ENCODE measurements around the gene CHL1. TPM values are rescaled to one million over a fixed set of nuclear protein-coding genes. Genes with fewer than 3 reads are reported as not detected.

The CHL1 gene, protein sequence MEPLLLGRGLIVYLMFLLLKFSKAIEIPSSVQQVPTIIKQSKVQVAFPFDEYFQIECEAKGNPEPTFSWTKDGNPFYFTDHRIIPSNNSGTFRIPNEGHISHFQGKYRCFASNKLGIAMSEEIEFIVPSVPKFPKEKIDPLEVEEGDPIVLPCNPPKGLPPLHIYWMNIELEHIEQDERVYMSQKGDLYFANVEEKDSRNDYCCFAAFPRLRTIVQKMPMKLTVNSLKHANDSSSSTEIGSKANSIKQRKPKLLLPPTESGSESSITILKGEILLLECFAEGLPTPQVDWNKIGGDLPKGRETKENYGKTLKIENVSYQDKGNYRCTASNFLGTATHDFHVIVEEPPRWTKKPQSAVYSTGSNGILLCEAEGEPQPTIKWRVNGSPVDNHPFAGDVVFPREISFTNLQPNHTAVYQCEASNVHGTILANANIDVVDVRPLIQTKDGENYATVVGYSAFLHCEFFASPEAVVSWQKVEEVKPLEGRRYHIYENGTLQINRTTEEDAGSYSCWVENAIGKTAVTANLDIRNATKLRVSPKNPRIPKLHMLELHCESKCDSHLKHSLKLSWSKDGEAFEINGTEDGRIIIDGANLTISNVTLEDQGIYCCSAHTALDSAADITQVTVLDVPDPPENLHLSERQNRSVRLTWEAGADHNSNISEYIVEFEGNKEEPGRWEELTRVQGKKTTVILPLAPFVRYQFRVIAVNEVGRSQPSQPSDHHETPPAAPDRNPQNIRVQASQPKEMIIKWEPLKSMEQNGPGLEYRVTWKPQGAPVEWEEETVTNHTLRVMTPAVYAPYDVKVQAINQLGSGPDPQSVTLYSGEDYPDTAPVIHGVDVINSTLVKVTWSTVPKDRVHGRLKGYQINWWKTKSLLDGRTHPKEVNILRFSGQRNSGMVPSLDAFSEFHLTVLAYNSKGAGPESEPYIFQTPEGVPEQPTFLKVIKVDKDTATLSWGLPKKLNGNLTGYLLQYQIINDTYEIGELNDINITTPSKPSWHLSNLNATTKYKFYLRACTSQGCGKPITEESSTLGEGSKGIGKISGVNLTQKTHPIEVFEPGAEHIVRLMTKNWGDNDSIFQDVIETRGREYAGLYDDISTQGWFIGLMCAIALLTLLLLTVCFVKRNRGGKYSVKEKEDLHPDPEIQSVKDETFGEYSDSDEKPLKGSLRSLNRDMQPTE (N-terminal part only)
- 10 to 100 TPM in 1 of 3 donors, 1 to 10 TPM in 2; 1.7 to 17.1 (median 8.2) TPM for polyA plus RNA-seq

DNA sequence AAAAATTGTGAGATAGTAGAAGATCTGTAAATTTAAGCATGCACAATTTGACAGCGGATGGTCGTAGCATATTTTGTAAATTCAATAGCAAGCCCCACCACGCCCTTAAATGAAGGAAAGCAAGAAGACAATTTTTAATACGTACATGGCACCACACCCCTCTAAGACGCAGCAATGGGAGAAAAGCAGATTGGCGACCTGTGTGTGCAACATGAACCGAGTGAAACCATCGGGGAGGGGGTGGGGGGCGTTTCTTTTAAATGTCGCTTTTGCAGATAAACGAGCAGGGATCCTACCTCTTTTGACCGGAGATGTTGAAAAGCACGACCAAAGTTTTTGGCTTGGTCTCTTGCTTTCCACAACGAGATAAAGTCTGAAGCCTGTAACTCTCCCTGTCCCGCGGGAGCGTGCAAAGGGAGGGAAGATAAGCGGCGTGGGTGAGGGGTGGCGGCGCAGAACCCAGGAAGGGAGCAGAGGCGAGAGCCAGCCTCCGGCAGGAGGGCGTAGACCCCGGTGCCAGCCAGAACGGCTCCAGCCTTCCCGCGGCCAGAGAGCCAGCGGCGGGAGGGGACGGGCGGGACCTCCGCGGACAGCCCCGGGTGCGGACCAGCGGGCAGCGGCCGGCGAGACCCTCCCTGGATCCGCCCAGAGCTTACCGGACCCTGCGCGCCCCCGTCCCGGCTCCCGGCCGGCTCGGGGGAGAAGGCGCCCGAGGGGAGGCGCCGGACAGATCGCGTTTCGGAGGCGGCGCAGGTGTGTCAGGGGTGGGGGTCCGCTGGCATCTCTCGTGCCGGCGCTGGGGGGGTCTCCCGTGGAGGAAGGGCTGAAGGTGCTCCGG, at the start of gene CHL1:
Gene CHL1 (plus strand): TSS at position 453 of the 838 bp plus-strand sequence. CDS start 123,014 bp downstream, outside the sequence.
- no peak within 1 kb of the TSS for H3K27ac ChIP-seq (ENCODE audit: low read depth, low read length)
- WGBS, 3 donors = 2% methylated on average over 54 to 64 of the region's 64 CpGs

DNA sequence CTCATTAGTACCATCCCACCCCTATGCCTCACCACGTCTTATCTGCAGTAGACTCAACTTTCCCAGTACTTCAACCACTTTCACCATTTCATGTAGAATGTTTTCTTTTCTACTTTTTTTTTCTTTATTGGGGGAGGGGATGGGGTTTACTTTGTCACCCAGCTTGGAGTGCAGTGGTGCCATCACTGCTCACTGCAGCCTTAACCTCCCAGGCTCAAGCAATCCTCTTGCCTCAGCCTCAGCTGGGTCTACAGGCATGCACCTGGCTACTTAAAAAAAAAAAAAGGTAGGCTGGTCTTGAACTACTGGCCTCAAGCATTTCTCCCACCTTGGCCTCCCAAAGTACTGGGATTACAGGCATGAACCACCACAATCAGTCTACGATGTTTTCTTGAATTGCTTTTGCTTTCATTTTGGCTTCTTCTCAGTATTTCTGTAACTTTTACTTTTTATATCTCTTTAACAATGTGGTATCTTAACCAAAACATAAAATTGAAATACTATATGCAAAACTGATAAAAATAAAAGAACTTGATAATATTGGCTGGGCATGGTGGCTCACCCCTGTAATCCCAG, 44.9 kb upstream of the CHL1 start:
- 80 to 82% (median 81%) methylated on average over 2 of the region's 2 CpGs for WGBS, 3 donors
- no peak overlapping the region for H3K27ac ChIP-seq (ENCODE audit: low read depth, low read length)

DNA sequence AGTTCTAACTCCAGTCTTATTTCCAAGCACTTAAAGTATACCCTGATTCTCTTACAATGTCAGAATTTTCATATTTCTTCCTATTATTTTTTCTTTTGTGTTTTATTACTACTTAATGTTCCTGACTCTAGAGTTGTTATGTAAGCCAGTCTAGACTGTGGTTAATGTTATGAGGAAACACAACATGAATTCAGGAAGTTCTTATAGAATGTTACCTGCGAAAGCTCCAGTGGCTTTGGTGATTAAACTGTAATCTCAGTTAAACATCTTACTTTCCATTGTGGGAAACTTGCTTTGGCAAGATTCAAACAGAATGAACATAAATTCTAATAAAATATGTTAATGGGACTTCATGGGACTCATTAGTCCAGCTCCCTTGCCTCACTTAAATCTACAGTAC, 36.6 kb upstream of the CHL1 start:
- WGBS, 3 donors = 37 to 52% (median 46%) methylated on average over 1 of the region's 1 CpG
- no peak overlapping the region for H3K27ac ChIP-seq (ENCODE audit: low read depth, low read length)

DNA sequence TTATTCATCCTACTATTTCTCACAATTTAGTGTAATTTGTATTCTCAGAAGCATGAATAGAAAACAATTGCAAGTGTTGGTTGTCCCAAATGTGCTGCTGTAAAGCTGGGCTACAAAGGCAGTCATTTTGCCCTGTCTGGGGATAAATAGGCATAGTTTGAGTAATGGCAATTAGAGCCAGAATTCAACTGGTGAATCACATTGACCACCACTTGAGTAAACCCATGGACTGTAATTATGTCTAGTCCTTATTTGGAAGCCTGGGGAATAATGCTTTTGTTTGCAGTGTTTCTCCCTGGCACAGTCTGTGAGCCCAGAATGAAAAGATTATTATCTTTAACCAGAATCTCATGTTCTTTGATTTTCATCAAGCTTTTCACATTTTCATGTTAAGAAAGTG, 30.5 kb upstream of the CHL1 start:
- no peak overlapping the region for H3K27ac ChIP-seq (ENCODE audit: low read depth, low read length)

DNA sequence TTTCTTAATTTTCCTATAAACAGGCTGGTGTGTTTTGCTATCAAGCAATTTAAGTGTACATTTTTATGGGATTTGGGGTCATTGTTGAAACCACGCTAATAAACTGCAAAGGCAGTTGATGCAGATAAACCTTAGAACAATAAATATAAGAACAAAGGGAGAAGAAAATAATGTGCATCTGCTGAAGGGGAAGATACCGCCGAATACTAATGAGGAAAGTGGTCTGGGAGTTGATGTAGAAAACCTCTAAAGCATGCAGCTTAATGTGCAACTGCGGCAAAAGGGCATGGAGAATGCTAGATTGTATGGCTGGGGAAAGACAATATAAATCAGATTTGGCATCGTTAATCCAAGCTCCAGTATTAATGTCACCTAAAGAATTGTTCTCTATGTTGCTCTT, 29.8 kb upstream of the CHL1 start:
- 82 to 89% (median 84%) methylated on average over 5 of the region's 5 CpGs for WGBS, 3 donors
- no peak overlapping the region for H3K27ac ChIP-seq (ENCODE audit: low read depth, low read length)

DNA sequence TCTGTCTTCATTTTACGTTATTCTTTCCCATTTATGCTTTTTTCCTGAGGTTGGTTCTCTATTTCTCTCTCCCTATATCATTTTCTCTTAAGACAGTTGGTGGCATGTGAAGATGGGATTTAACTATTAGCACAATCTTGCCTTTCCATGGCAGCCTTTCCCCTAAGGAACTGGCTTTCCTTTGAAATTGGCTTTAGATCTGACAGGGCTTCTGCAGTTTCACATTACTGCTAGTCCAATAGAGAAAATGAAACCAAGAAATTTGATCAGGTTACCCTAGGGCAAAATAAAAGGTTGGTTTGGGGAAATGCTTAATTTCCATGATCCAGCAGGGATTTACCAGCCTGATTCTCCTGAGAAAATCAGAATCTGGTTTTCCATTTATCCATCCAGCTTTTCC, 22.7 kb upstream of the CHL1 start:
- H3K27ac ChIP-seq (ENCODE audit: low read depth, low read length) = no peak overlapping the region
- 39 to 54% (median 51%) methylated on average over 1 of the region's 1 CpG for WGBS, 3 donors

DNA sequence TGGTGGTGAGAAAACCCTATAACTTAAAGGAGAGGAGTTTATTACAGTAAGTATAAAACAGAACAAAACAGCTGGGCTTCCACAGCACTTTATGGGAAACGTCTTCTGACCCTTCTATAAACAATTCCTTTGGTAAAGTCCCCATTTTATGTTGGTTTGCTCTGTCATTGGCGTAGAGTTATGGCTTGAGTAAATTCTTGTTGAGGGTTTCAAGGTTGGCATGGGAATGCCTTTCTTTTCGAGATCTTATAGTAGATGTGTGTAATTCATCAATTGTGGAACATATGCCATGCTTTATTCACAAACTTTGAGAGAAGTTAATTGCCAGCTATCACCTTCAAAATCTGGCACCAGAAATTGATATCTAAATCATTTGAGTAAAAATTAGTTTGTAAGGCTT, 11.6 kb upstream of the CHL1 start:
- 54 to 64% (median 61%) methylated on average over 3 of the region's 3 CpGs for WGBS, 3 donors
- no peak overlapping the region for H3K27ac ChIP-seq (ENCODE audit: low read depth, low read length)

DNA sequence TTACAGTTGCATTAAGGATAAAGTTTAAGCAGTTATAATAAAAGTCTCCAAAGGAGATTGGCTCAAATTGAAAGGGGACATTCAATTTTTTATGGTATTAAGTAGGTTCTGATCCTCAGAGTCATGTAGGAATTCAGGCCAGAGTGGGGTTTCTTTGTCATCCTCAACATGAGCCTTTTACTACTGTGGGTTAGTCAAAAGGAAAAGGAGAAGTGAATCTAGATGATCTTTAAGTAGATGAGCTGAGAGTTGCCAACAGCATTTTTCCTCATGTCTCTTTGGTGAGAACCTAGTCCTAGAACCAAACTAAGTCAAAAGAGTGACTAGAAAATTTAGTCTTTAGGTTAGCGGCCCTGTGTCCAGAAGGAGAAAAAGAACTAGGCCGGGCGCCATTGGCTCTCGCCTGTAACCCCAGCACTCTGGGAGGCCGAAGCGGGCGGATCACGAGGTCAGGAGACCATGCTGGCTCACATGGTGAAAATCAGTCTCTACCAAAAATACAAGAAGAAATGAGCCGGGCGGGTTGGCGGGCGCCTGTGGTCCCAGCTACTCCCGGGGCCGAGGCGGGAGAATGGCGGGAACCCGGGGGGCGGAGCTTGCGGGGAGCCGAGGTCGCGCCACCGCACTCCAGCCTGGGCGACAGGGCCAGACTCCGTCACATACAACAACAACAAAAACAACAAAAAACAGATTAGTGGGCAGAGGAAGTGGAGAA, 4.2 kb upstream of the CHL1 start:
- WGBS, 3 donors = 61 to 91% (median 88%) methylated on average over 15 to 25 of the region's 25 CpGs
- H3K27ac ChIP-seq (ENCODE audit: low read depth, low read length) = no peak overlapping the region

DNA sequence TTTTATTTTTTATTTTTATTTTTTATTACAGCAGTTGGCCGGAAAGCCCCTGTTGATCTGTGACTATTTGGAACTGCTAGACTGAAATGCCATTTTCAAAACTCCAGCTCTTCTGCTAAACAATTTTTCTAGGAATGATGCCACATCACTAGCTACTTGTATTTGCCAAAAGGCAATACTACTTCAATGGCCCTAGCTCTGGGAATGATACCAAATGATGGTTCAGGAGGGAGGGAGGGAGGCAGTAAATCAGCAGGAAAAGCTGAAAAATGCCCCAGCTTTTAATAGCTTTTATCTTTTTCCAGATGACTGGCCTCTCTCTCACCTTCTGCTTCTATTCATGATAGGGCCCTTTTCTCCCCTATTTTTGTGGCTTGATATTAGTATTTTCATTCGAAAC, 2.6 kb upstream of the CHL1 start:
- 44 to 66% (median 64%) methylated on average over 2 of the region's 2 CpGs for WGBS, 3 donors
- H3K27ac ChIP-seq (ENCODE audit: low read depth, low read length) = no peak overlapping the region

DNA sequence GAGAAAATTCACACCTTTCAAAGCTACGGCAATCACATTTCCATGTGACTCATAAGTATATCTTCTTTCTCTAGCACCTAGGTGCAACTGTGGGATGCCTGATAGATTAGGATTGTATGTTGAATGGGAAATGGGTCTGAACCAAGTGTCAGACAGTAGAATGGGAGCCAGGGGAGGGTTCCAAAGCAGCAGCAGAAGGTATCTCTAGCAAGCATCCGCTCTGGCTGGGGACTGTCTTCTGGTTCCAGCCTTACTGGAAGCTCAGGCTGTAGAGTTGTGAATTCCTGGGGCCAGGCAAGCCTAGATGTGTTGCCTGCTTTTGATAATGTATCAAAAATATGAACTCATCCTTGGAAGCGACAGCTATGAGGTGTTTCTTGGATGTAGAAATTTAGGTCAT, 2.1 kb upstream of the CHL1 start:
- whole genome bisulfite sequencing, 3 donors = 72 to 85% (median 84%) methylated on average over 3 of the region's 3 CpGs

DNA sequence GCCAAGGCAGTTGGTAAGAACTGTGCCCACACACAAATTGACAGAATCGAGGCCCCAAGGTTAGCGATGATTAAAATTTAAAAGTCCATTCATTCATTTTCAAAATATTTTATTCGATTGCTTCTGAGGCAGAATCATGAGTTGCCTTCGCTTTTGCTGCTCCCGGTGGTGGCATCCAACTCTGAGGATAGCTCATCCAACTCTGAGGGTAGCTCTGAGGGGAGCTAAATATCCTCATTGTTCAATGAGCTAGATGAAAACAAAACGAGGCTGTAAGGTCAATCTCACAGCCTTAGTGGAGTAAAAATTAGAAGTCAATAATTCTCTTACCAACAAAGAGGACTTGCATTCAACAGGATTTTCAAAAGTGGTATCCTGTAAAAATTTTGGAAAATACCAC, 897 bp upstream of the CHL1 start:
- H3K27ac ChIP-seq (ENCODE audit: low read depth, low read length) = no peak overlapping the region
- 53 to 61% (median 60%) methylated on average over 6 of the region's 6 CpGs for WGBS, 3 donors

More for the DNA sequence above, 2.1 kb upstream of the CHL1 start:
- no peak overlapping the region for H3K27ac ChIP-seq (ENCODE audit: low read depth, low read length)

DNA sequence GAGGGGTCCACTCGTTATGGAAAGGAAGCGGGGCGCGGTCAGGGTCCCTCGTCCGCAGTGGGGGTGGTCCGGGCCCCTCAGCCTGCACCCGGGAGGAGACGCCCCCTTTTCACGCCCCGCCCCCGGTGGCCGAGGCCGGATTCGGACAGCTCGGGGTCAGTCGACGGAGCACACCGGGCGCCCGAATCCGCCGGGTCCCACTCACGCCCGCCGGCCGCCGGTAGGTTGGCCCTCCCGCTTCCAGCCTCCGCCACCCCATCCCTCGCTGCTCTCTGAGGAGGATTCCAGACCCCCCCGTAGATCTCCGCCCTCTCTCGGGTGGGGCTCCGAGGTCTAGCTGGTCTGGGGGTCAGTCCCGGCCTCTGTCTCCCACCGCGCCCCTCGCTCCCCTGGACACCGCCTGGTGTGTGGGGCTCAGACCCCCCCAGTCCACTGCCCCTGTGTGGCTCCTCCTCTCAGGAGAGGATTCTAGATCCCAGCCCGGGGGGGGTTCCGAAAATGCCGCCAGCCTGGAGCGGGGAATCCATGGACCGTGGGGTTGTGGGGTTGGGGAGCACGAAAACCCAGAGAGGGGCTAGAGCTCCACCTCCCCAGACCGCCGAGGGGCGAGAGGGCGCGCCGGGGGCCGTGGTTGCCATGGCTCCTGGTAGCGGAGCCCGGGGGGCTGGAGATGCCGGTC, 725 bp downstream of the CHL1 start:
- H3K27ac ChIP-seq (ENCODE audit: low read depth, low read length) = no peak overlapping the region
- WGBS, 3 donors = 2 to 3% (median 3%) methylated on average over 42 to 56 of the region's 56 CpGs

DNA sequence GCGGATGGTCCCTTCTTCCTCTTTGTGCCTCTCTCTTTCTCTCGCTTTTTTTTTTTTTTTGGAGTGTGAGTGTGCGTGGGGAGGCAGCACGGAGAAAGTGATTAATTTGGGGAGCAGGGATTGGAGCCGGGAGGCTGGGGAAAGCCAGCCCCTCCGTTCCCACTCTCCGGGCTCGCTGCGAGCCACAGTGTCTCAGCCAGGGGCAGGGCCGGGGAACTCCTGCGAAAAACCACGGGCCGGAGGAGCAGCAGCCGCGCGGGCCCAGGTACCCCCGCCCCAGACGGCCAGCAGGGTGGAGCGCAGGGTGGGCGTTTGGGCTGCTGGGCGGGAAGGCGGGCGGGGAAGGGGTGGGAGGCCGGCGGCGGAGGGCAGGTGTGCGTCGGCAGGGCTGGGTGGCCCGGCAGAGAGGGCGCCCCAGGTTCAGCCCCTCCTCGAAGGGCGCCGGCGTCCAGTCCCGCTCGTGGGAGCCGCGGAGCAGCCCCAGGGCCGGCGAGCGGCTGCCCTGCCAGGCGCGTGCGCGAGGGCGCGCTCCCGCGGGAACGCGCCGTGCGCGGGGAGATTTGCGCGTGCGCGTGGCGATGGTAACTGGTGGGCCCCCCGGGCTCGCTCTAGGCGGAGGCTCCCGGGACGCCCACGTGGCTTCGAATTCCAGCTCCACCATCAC, 1.4 kb downstream of the CHL1 start:
- no peak overlapping the region for H3K27ac ChIP-seq (ENCODE audit: low read depth, low read length)
- 2 to 7% (median 3%) methylated on average over 46 to 65 of the region's 66 CpGs for WGBS, 3 donors

DNA sequence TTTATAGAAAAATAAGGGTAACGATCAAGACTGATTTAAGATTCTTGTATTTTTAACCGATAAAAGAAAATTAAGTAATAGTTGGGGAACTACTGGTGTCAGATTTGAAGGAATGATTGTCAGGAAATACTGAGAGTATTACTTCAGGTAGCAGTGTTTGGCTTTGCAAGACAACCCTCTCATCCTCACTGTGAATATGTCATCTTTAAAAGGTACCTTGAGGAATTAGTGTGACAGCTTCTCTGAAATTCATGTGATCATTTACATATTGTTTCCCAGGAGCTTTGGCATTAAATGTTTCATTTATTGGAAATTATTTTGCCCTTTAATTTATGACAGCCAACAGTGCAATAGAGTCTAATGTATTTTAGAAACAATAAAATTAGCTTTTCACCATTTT, 3.3 kb downstream of the CHL1 start:
- WGBS, 3 donors = 90 to 95% (median 94%) methylated on average over 2 of the region's 2 CpGs
- no peak overlapping the region for H3K27ac ChIP-seq (ENCODE audit: low read depth, low read length)

DNA sequence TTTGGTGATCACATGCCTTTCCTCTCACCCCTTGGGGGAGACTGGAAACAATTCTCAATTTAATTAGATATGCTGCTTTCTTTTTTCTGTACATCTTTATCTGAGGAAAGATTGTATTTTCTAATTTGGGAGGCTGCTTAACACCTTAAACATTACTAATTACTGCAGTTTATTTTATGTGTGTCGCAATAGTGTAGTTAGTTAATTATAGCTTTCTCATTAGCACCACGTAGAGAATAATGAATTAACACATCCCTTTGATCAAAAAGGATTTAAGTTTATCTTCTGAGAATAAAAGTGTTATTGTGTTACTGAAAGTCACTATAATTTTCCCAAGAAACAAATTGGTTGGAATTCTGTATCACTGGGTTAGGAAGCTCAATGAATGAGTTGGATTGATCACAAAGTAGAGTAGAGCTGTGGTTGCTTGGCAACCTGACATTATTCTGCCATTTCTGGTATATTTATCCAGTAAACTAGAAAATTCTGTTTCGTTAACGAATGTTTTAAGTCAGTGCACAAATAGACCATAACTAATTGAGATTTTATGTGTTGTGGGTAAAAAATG, 4.3 kb downstream of the CHL1 start:
- WGBS, 3 donors = 50 to 80% (median 71%) methylated on average over 4 of the region's 4 CpGs
- no peak overlapping the region for H3K27ac ChIP-seq (ENCODE audit: low read depth, low read length)

DNA sequence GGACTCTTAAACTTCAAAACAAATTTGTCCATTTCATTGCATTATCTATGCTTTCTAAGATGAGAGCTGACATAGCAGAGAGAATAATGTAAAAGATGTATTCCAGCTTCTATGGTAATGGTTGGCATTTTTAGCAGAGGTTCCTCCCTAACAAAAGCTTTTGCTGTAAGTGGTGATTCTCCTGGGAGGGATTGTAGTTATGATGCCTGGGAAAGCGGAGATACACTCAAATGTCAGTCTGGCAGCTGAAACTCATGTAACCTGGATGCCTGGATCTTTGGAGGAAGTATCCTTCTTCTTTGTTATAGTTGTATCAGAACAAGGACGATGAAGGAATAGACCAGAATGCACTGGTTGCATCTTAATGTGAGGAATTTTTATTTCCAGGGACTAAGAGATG, 7.5 kb downstream of the CHL1 start:
- no peak overlapping the region for H3K27ac ChIP-seq (ENCODE audit: low read depth, low read length)
- WGBS, 3 donors = 60 to 73% (median 66%) methylated on average over 2 of the region's 2 CpGs
